ENCODE results near the gene NR3C1.

DNA sequence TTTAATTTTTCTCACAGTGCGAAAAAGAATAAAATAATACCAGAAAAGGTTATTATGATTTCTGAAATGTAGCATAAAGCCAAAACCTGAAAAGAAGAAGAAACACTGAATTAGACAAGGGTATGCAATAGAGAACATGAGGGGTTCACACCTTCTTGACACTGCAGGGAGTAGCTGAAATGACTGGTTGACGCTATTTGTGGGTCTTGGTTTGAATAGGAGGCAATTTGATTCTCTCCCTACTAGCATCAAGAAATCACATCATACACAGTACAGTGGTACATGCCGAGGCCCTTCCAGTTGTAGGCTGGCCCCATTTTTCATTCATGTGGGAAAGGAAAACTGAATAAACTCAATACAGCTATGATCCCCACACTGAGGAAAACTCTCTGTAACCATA, 68.6 kb downstream of the NR3C1 start:
- TF ChIP-seq, protein P1, sequence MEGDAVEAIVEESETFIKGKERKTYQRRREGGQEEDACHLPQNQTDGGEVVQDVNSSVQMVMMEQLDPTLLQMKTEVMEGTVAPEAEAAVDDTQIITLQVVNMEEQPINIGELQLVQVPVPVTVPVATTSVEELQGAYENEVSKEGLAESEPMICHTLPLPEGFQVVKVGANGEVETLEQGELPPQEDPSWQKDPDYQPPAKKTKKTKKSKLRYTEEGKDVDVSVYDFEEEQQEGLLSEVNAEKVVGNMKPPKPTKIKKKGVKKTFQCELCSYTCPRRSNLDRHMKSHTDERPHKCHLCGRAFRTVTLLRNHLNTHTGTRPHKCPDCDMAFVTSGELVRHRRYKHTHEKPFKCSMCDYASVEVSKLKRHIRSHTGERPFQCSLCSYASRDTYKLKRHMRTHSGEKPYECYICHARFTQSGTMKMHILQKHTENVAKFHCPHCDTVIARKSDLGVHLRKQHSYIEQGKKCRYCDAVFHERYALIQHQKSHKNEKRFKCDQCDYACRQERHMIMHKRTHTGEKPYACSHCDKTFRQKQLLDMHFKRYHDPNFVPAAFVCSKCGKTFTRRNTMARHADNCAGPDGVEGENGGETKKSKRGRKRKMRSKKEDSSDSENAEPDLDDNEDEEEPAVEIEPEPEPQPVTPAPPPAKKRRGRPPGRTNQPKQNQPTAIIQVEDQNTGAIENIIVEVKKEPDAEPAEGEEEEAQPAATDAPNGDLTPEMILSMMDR (IDR thresholded peaks at IDR 0.05; ENCODE audit: insufficient read depth, low read length, poor library complexity, severe bottlenecking) = no peak
- TF ChIP-seq EZH2phosphoT487 (conservative IDR thresholded peaks at IDR 0.05; ENCODE audit: low read length) = no peak
